ENCODE results near the gene SYNPO. TPM values are rescaled to one million over a fixed set of nuclear protein-coding genes. Genes with fewer than 3 reads are reported as not detected.

Gene SYNPO
- total and polyA plus RNA-seq, 2 donors from 2014 or later: 46.3 to 87.6 TPM

DNA sequence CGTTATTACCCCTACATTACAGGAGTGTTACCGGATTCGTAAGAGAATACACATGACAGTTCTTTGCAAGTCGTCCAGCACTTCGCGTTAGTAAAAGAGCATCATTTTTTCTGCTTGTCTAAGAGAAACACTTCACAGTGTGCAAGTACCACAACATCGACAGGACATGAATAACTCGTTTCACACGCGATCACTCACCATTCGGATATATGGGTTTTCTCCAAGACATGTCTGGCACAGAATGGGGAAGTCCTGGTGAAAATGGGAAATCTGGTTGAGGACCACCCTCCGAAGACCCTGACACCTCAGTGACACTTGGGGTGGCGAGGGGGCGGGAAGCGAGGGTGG lies 59.8 kb downstream of the SYNPO start:
- Histone ChIP-seq H3K27me3 (ENCODE audit: control insufficient read depth, insufficient read depth, low read length) (no peaks in the 10 kb centered on the region), H3K27ac (ENCODE audit: low read depth in 2 of 2, low read length in 2 of 2) (peak overlapping the region; percentile 93 to 97), H3K4me1 (ENCODE audit: control insufficient read depth in 2 of 3, insufficient read depth in 2 of 3, low read depth in 1 of 3, low read length in 3 of 3) (peaks cover 2 to 12% (median 10%) of the 10 kb centered on the region in 3 donors), H3K9me3 (ENCODE audit: control insufficient read depth in 2 of 3, insufficient read depth in 1 of 3, low read length in 3 of 3) (no peaks in the 10 kb centered on the region), H3K9ac (ENCODE audit: low read length in 3 of 3) (peak overlapping the region; percentile 77 to 95 (median 81)), H3K4me3 (ENCODE audit: low read length in 3 of 3) (peak overlapping the region; percentile 82 to 99 (median 95)), H3K36me3 (ENCODE audit: control insufficient read depth in 2 of 3, insufficient read depth in 3 of 3, low read length in 3 of 3) (peaks cover 3 to 30% (median 19%) of the 10 kb centered on the region in 3 donors)
- TF ChIP-seq, protein P1, sequence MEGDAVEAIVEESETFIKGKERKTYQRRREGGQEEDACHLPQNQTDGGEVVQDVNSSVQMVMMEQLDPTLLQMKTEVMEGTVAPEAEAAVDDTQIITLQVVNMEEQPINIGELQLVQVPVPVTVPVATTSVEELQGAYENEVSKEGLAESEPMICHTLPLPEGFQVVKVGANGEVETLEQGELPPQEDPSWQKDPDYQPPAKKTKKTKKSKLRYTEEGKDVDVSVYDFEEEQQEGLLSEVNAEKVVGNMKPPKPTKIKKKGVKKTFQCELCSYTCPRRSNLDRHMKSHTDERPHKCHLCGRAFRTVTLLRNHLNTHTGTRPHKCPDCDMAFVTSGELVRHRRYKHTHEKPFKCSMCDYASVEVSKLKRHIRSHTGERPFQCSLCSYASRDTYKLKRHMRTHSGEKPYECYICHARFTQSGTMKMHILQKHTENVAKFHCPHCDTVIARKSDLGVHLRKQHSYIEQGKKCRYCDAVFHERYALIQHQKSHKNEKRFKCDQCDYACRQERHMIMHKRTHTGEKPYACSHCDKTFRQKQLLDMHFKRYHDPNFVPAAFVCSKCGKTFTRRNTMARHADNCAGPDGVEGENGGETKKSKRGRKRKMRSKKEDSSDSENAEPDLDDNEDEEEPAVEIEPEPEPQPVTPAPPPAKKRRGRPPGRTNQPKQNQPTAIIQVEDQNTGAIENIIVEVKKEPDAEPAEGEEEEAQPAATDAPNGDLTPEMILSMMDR (IDR thresholded peaks at IDR 0.05; ENCODE audit: borderline replicate concordance, extremely low read depth, insufficient read depth): no peak
- intact Hi-C loops (cut with DNase I): no loop called here
- FAIRE-seq: no peak
- no peak for DNase-seq

DNA sequence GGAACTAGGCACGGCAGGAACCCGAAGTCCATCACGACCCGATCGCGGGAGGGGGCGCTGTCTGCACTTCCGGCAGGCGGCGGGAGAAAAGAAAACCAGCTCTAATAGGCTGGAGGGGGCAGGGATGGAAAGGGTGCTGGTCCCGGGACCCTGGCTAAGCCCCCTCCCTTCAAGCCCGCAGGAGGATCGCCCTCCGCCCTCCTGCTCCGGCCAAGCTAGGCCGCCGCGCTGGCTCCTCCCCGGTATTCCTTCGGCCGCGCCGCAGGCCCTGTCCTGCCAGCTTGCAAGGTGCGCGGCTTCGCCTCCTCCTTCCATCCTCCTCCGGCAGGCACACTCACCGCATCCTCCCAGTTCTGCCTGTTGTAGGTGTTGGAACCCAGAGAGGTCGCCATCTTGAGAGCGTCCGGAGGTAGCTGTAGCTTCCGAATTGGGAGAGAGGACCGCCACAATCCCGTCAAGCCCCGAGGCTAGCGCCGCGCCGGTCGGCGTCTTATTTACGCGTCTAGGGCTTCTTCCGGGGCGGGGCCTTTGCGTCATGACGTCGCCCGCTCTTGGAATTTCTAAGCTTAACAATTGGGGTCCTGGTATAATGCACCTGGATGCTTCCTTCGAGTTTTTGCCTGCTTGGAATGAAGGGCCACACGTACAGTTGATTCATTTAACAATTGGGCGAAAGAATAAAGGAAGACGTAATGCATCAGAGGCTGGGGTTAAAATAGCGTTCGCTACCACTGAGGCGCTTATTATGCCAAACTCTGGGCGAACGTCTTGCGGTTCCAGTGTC lies 60.3 kb downstream of the SYNPO start, which contains the start of gene RBM22:
RBM22 (minus strand) TSS at position 469 of the 784 bp plus-strand sequence; CDS start at position 392, 77 bp downstream.
- peak within 1 kb of the TSS; percentile 77 to 95 (median 94) for H3K9ac ChIP-seq (ENCODE audit: low read length in 3 of 3)
- H3K36me3 ChIP-seq (ENCODE audit: control insufficient read depth in 2 of 3, insufficient read depth in 3 of 3, low read length in 3 of 3): peaks cover 3 to 25% (median 13%) of the 10 kb centered on the region in 3 donors
- peak within 1 kb of the TSS; percentile 93 to 97 for H3K27ac ChIP-seq (ENCODE audit: low read depth in 2 of 2, low read length in 2 of 2)
- no peaks in the 10 kb centered on the region for H3K9me3 ChIP-seq (ENCODE audit: control insufficient read depth in 2 of 3, insufficient read depth in 1 of 3, low read length in 3 of 3)
- intact Hi-C loops (cut with DNase I): no loop called here
- FAIRE-seq (peak; percentile 32), DNase-seq (peak; percentile 94 to 98 (median 97))
- peaks cover 2 to 12% (median 10%) of the 10 kb centered on the region in 3 donors for H3K4me1 ChIP-seq (ENCODE audit: control insufficient read depth in 2 of 3, insufficient read depth in 2 of 3, low read depth in 1 of 3, low read length in 3 of 3)
- TF ChIP-seq, protein P1 (IDR thresholded peaks at IDR 0.05; ENCODE audit: borderline replicate concordance, extremely low read depth, insufficient read depth): peak; percentile 59
- H3K4me3 ChIP-seq (ENCODE audit: low read length in 3 of 3): peak within 1 kb of the TSS; percentile 82 to 99 (median 95)
- no peaks in the 10 kb centered on the region for H3K27me3 ChIP-seq (ENCODE audit: control insufficient read depth, insufficient read depth, low read length)

DNA sequence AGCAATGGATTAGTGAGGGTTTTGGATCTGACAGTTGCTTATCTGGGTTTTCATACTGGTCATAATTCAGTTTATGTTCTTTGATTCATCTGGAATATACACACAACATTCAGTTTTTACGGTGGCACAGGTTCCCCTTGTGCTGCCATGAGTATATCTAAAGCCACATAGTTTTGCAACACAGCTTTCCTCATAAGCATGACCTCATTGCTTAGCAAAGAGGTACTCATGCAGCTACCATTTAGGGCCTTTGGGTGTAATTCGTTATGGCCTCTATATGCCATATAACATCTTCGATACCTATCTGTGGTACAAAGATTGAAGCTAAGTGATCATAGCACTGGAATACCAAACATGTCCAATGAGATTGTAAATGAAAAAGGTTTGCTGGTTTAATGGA lies 63.3 kb downstream of the SYNPO start:
- no peak for FAIRE-seq
- Histone ChIP-seq H3K9me3 (ENCODE audit: control insufficient read depth in 2 of 3, insufficient read depth in 1 of 3, low read length in 3 of 3) (no peaks in the 10 kb centered on the region), H3K27me3 (ENCODE audit: control insufficient read depth, insufficient read depth, low read length) (no peaks in the 10 kb centered on the region), H3K36me3 (ENCODE audit: control insufficient read depth in 2 of 3, insufficient read depth in 3 of 3, low read length in 3 of 3) (peaks cover 0 to 9% (median 3%) of the 10 kb centered on the region in 3 donors), H3K4me1 (ENCODE audit: control insufficient read depth in 2 of 3, insufficient read depth in 2 of 3, low read depth in 1 of 3, low read length in 3 of 3) (peaks cover 2 to 12% (median 10%) of the 10 kb centered on the region in 3 donors), H3K27ac (ENCODE audit: low read depth in 2 of 2, low read length in 2 of 2) (no peak overlapping the region), H3K4me3 (ENCODE audit: low read length in 3 of 3) (no peak overlapping the region), H3K9ac (ENCODE audit: low read length in 3 of 3) (no peak overlapping the region)
- intact Hi-C loops (cut with DNase I): no loop called here
- TF ChIP-seq, protein P1 (IDR thresholded peaks at IDR 0.05; ENCODE audit: borderline replicate concordance, extremely low read depth, insufficient read depth): no peak
- DNase-seq: no peak
